ENCODE data around the gene PANK2. TPM values are rescaled to one million over a fixed set of nuclear protein-coding genes. Genes with fewer than 3 reads are reported as not detected.
A peak's percentile ranks its signal among the peaks of the same experiment; 100 is the strongest.

PANK2 gene
- polyA plus RNA-seq, 1 of the 3 experiments (the other 2 are of a cell fraction), result 17.7 TPM

GRCh38 chr20:3932277-3932676 is 43.1 kb downstream of the PANK2 start:
- CTCF ChIA-PET, result no interaction called here
- Histone ChIP-seq H3K79me2 (ENCODE audit: insufficient read depth) (no peaks in the 10 kb centered on the region), H3K4me2 (peak overlapping the region; percentile 67), H4K20me1 (ENCODE audit: insufficient read depth) (no peaks in the 10 kb centered on the region), H3K9ac (no peak overlapping the region), H3K9me2 (no peaks in the 10 kb centered on the region), H3K27ac (ENCODE audit: low read depth in 2 of 2, low read length in 1 of 2) (no peak overlapping the region; a peak in 1 of 4 replicates), H2AFZ (ENCODE audit: low read depth) (no peak overlapping the region), H3K36me3 (replicated peaks in 1 of 2; ENCODE audit: control insufficient read depth in 1 of 2, insufficient read depth in 2 of 2, low read length in 1 of 2) (peaks cover 26 to 27% of the 10 kb centered on the region in 2 experiments), H3F3A (replicated peaks; ENCODE audit: insufficient read depth) (peaks cover 40% of the 10 kb centered on the region), H3K9me3 (no peaks in the 10 kb centered on the region), H3K4me3 (ENCODE audit: low read depth in 2 of 2, low read length in 1 of 2) (no peak overlapping the region), H3K27me3 (ENCODE audit: insufficient read depth) (no peaks in the 10 kb centered on the region), H3K4me1 (ENCODE audit: control insufficient read depth in 1 of 2, insufficient read depth in 2 of 2, low read depth in 1 of 2, low read length in 1 of 2) (peaks cover 0 to 16% of the 10 kb centered on the region in 2 experiments; a peak in 1 of 4 replicates)
- POLR2A ChIA-PET, result no interaction called here
- TF ChIP-seq USF2 (IDR thresholded peaks at IDR 0.05; ENCODE audit: borderline replicate concordance, low read depth, low read length) (no peak), NFIC (IDR thresholded peaks at IDR 0.05; ENCODE audit: borderline replicate concordance) (peak; percentile 15; the same call in 1 of the 2 replicates)
- 93% methylated on average over 4 of the region's 4 CpGs for WGBS (ENCODE audit: low lambda C conversion rate)
- no peak for DNase-seq

DNA sequence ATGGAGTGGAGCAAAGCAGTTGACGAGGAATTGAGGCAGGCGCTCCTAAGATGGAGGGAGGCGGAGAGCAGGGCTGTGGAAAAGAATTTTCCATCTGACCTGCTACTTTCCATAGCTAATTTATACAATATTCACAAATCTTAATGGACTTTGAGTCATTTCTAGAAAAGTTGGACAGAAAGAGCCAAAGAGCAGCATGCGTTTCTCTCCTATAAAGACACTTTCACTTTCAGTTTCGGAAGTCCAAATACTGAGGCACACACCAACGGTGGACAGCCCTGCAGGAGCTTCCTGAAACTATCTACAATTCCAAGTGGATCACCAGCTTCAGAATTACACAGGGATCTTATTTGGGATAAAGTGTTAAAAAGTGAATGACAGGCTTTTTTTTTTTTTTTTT is 43.5 kb downstream of the PANK2 start:
- Histone ChIP-seq H3K9ac (no peak overlapping the region), H3K4me1 (ENCODE audit: control insufficient read depth in 1 of 2, insufficient read depth in 2 of 2, low read depth in 1 of 2, low read length in 1 of 2) (peaks cover 0 to 14% of the 10 kb centered on the region in 2 experiments; a peak in 1 of 4 replicates), H3K4me2 (peak overlapping the region; percentile 67), H3F3A (replicated peaks; ENCODE audit: insufficient read depth) (peaks cover 36% of the 10 kb centered on the region), H3K4me3 (ENCODE audit: low read depth in 2 of 2, low read length in 1 of 2) (0 out of 4 replicates have a peak overlapping the region, but pooled peaks of 1 of the 2 experiments have one; percentile 33), H3K79me2 (ENCODE audit: insufficient read depth) (no peaks in the 10 kb centered on the region), H3K27ac (ENCODE audit: low read depth in 2 of 2, low read length in 1 of 2) (no peak overlapping the region; a peak in 1 of 4 replicates), H3K9me2 (no peaks in the 10 kb centered on the region), H2AFZ (ENCODE audit: low read depth) (no peak overlapping the region), H3K36me3 (replicated peaks in 1 of 2; ENCODE audit: control insufficient read depth in 1 of 2, insufficient read depth in 2 of 2, low read length in 1 of 2) (peaks cover 23 to 29% of the 10 kb centered on the region in 2 experiments), H3K9me3 (no peaks in the 10 kb centered on the region), H3K27me3 (ENCODE audit: insufficient read depth) (no peaks in the 10 kb centered on the region), H4K20me1 (ENCODE audit: insufficient read depth) (no peaks in the 10 kb centered on the region)
- no peak for TF ChIP-seq ELF1 (IDR thresholded peaks at IDR 0.05)
- TF ChIP-seq RAD21 (IDR thresholded peaks at IDR 0.05; ENCODE audit: low read length), result no peak
- TF ChIP-seq RXRA (IDR thresholded peaks at IDR 0.05; ENCODE audit: borderline replicate concordance, low read depth), result no peak
- TF ChIP-seq, protein P1, sequence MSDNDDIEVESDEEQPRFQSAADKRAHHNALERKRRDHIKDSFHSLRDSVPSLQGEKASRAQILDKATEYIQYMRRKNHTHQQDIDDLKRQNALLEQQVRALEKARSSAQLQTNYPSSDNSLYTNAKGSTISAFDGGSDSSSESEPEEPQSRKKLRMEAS (IDR thresholded peaks at IDR 0.05; ENCODE audit: low read depth), result no peak
- TF ChIP-seq, protein P2, sequence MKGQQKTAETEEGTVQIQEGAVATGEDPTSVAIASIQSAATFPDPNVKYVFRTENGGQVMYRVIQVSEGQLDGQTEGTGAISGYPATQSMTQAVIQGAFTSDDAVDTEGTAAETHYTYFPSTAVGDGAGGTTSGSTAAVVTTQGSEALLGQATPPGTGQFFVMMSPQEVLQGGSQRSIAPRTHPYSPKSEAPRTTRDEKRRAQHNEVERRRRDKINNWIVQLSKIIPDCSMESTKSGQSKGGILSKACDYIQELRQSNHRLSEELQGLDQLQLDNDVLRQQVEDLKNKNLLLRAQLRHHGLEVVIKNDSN (IDR thresholded peaks at IDR 0.05; ENCODE audit: borderline replicate concordance, low read depth), result no peak
- no peak for TF ChIP-seq SIN3A (IDR thresholded peaks at IDR 0.05; ENCODE audit: borderline replicate concordance, low read depth, low read length)
- no peak for TF ChIP-seq FOXJ3 (CRISPR knock-in tag; IDR thresholded peaks at IDR 0.05)
- TF ChIP-seq TAF1 (IDR thresholded peaks at IDR 0.05; ENCODE audit: borderline replicate concordance, low read depth, low read length), result no peak
- TF ChIP-seq FOXM1 (IDR thresholded peaks at IDR 0.05; ENCODE audit: low read depth), result no peak
- TF ChIP-seq TEAD4 (IDR thresholded peaks at IDR 0.05; ENCODE audit: borderline replicate concordance, insufficient read depth), result no peak
- no peak for TF ChIP-seq GATA2 (CRISPR knock-in tag; IDR thresholded peaks at IDR 0.05)
- TF ChIP-seq, protein P3, sequence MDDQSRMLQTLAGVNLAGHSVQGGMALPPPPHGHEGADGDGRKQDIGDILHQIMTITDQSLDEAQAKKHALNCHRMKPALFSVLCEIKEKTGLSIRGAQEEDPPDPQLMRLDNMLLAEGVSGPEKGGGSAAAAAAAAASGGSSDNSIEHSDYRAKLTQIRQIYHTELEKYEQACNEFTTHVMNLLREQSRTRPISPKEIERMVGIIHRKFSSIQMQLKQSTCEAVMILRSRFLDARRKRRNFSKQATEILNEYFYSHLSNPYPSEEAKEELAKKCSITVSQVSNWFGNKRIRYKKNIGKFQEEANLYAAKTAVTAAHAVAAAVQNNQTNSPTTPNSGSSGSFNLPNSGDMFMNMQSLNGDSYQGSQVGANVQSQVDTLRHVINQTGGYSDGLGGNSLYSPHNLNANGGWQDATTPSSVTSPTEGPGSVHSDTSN (IDR thresholded peaks at IDR 0.05), result no peak
- TF ChIP-seq, protein P4, sequence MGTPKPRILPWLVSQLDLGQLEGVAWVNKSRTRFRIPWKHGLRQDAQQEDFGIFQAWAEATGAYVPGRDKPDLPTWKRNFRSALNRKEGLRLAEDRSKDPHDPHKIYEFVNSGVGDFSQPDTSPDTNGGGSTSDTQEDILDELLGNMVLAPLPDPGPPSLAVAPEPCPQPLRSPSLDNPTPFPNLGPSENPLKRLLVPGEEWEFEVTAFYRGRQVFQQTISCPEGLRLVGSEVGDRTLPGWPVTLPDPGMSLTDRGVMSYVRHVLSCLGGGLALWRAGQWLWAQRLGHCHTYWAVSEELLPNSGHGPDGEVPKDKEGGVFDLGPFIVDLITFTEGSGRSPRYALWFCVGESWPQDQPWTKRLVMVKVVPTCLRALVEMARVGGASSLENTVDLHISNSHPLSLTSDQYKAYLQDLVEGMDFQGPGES (IDR thresholded peaks at IDR 0.05; ENCODE audit: low read depth, low read length), result no peak
- TF ChIP-seq RFX5 (IDR thresholded peaks at IDR 0.05; ENCODE audit: low read length), result no peak
- ChIA-PET POLR2A (no interaction called here), CTCF (no interaction called here)
- DNase-seq, result no peak
- 89% methylated on average over 6 of the region's 6 CpGs for WGBS (ENCODE audit: low lambda C conversion rate)
